Heart left ventricle (tissue), 16 donors: ENCODE results near the gene ATP2B2. TPM values are rescaled to one million over a fixed set of nuclear protein-coding genes. Genes with fewer than 3 reads are reported as not detected.
A peak's percentile ranks its signal among the peaks of the same experiment; 100 is the strongest.

Experiments used
- ATAC-seq, 4 donors: fragments of 200-7000 bp; cut with Tn5 transposase; one replicate each; pipeline ENCODE4 v1.9.1; 2020 to 2022; ENCODE audit warnings: moderate library complexity in 4 of 4, mild to moderate bottlenecking in 3 of 4, moderate number of reproducible peaks in 1 of 4
- DNase-seq, 5 donors: peaks; one replicate each; pipeline ENCODE4 v3.0.0-alpha.2; 2020
- H3K27ac ChIP-seq, 12 donors: fragments of 200-600 bp; sonication (generic) in 4 of 12; one replicate each; pipeline versions ENCODE4 v1.5.0 to v1.8.0; 2016 to 2022; ENCODE audit warnings: mild to moderate bottlenecking in 2 of 12
- H3K27me3 ChIP-seq, 9 donors: fragments of 200-600 bp; sonication (generic) in 2 of 9; one replicate each; pipeline versions ENCODE4 v1.5.1 to v1.8.0; 2016 to 2022; ENCODE audit warnings: mild to moderate bottlenecking in 3 of 9
- H3K36me3 ChIP-seq, 9 donors: fragments of 200-600 bp; sonication (generic) in 2 of 9; one replicate each; pipeline versions ENCODE4 v1.5.0 to v1.8.0; 2018 to 2022; ENCODE audit warnings: mild to moderate bottlenecking in 2 of 9
- H3K4me1 ChIP-seq, 12 donors: fragments of 200-600 bp; sonication (generic) in 4 of 12; one replicate each; pipeline versions ENCODE4 v1.5.0 to v1.8.0; 2016 to 2022; ENCODE audit warnings: mild to moderate bottlenecking in 3 of 12
- H3K4me3 ChIP-seq, 12 donors: fragments of 200-600 bp; sonication (generic) in 4 of 12; one replicate each; pipeline versions ENCODE4 v1.5.0 to v1.8.0; 2017 to 2022; ENCODE audit warnings: mild to moderate bottlenecking in 9 of 12, moderate library complexity in 4 of 12
- H3K9me3 ChIP-seq, 12 donors: fragments of 200-600 bp; sonication (generic) in 4 of 12; one replicate each; pipeline versions ENCODE4 v1.5.0 to v1.8.0; 2016 to 2022; ENCODE audit warnings: mild to moderate bottlenecking in 1 of 12
- POLR2A ChIP-seq, 2 donors: fragments of 450-650 bp; IDR thresholded peaks; one replicate each; pipeline ENCODE4 v1.6.1; 2017; ENCODE audit warnings: antibody characterized with exemption in 2 of 2, mild to moderate bottlenecking in 2 of 2, moderate library complexity in 2 of 2
- WGBS, 4 donors: extraction: QIAGEN DNeasy Blood & Tissue Kit in 2 of 4; methylation state at CpG; one replicate each; pipeline versions ENCODE4 v1.1.5 to v1.1.7; 2013 to 2018; 5-methylcytosine and 5-hydroxymethylcytosine counted together
- intact Hi-C, 10 donors: fragments of 100-400 bp; cut with DNase I; formaldehyde crosslinking; loops; one replicate each; pipeline versions ENCODE4 v1.11.1 to v1.14.2; 2022
- polyA plus RNA-seq, 2 donors: library from polyadenylated mRNA; stranded (reverse); fragments of 200-250 nt; gene quantifications; one replicate each; pipeline ENCODE4 v1.2.3, GENCODE V29; 2013
- total RNA-seq, 9 donors: library from RNA; depleted of rRNA in 2 of 9; stranded (reverse); fragments of >200 nt in 2 of 9; fragmentation: NEBNext Ultra II Directional in 3 of 9; extraction: Animal tissue kit (Norgen Biotek cat#: 25700) in 3 of 9; gene quantifications; one replicate each; pipeline versions ENCODE4 v1.1.0 to v1.2.4, GENCODE V29; 2016 to 2023
- TF ChIP-seq, protein P1 (sequence below), 12 donors: fragments of 200-600 bp; sonication (generic) in 4 of 12; IDR thresholded peaks; one replicate each; pipeline versions ENCODE4 v1.5.0 to v1.8.0; 2018 to 2022; ENCODE audit warnings: antibody characterized with exemption in 12 of 12, mild to moderate bottlenecking in 5 of 12
- donor health status: ischemic (EF 13 %, LVEDD 7.1; RV severe dilation, severe dysfunction).
- donor health status: healthy with polysubstance abuse.
- donor health status: DM: no; HTN: yes; CAD: no.
- donor health status: DM: no; HTN: no; CAD: no.
- donor health status: ischemic (EF 25% LVEDD 6.9; RV normal size, moderate dysfunction).
- donor health status: ischemic (EF 25% LVEDD 5.7; RV mildly dilated, moderate dysfunction).
- donor health status: healthy.
- donor health status: DM: yes; HTN: yes; CAD: no.
- donor health status: ischemic (EF 35%, LVEDD 5.7; RV mildly dilated, moderate dysfunction).
- donor health status: nonischemic (EF 11% LVEDD 7.7; RV severe dilation, severe dysfunction).
- donor health status: DM: yes; HTN: yes; CAD: no.
- donor health status: PGD.
- donor health status: ischemic (EF 29% LVEDD 5.4; RV normal size, mild dysfunction).
- donor health status: nonischemic (EF 23%, LVEDD 6.1; RV moderate dilation, normal function).

Gene ATP2B2
- total and polyA plus RNA-seq, 11 donors = 0.01 to 0.35 (median 0.12) TPM; not detected in 3

DNA sequence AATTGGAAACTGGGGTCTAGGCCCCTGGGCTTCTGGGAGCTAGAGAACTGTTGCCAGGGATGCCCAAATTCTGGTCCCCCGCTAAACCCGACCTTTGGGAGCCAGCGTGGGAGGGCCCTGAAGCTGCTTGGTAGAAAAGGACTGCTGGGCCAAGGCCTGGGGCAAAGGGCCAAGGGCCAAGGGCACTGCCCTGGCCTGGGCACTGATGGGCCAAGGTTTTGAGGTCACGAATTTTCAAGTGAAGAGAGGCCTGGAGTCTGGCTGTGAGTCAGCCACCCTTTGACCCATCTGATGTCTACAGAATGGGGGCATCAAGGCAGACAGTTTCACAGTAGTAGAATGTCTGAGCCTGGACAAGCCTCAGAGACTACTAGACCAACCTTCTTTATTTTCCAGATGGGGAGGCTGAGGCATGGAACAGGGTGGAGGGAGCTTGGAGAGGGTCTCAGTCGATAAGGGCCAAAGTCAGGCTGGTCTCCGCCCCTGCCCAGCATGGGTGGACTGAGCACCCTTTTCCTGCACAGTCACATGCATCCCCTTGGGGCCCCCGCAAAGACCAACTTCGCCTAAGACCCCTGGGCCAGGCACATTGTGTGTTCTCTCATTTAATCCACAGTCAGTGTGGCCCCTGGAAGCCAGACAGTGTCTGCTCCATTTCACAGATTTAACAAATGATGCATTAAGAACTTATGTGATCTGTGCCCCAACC lies 66.3 kb downstream of the ATP2B2 start:
- Histone ChIP-seq H3K4me3 (no peak overlapping the region), H3K36me3 (no peaks in the 10 kb centered on the region), H3K4me1 (peaks cover 0 to 14% (median 0%) of the 10 kb centered on the region in 12 donors), H3K27me3 (no peaks in the 10 kb centered on the region), H3K9me3 (no peaks in the 10 kb centered on the region), H3K27ac (peak overlapping the region in 1 of 12 donors; percentile 9)
- 87 to 93% (median 90%) methylated on average over 8 of the region's 8 CpGs for WGBS, 4 donors
- DNase-seq = no peak
- intact Hi-C loops = no loop called here
- ATAC-seq = no peak
- no peak for TF ChIP-seq POLR2A (IDR thresholded peaks at IDR 0.05)

DNA sequence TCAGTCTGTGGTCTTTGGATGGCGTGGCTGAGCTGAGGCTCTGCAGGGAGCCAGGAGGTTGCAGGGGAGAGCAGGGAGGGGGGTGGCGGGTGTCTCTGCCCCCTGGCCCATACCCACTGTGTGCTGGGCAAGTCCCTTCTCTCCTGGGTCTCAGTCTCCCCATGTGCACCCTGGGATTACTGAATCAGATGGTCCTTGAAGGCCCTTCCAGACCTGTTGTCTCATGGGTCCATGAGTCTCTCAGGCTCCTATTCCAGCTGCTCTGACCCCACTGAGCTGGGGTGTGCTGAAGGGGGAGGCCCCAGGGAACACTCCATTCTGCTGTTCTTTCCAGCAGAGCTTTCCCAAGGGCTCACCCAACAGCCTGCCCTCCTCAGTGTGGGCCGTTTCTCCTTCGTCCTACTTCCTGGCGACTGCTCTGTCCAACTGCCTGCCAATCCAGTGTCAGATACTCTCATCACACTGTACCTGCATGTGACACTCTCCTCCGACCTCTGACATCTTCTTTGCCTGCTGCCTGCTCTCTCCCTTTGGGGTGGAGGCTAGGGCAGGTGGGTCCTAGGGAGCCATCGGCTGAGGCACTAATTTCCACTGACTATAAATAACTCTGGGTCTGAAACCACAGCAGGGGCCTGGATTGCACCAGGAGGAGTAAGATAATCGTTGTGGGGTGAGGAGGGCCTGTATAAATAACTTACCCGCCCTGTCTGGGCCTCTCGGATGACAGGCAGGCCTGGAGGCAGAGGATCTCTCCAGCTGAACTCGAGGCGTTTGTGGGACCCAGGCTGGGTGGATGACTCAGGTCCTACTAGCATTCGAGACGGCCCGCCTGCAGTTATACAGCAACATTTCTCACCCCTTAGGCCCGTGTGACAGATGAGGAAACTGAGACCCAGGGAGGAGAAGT lies 67.1 kb downstream of the ATP2B2 start:
- intact Hi-C loops = no loop called here
- H3K4me3 ChIP-seq = no peak overlapping the region
- no peaks in the 10 kb centered on the region for H3K27me3 ChIP-seq
- TF ChIP-seq, protein P1, sequence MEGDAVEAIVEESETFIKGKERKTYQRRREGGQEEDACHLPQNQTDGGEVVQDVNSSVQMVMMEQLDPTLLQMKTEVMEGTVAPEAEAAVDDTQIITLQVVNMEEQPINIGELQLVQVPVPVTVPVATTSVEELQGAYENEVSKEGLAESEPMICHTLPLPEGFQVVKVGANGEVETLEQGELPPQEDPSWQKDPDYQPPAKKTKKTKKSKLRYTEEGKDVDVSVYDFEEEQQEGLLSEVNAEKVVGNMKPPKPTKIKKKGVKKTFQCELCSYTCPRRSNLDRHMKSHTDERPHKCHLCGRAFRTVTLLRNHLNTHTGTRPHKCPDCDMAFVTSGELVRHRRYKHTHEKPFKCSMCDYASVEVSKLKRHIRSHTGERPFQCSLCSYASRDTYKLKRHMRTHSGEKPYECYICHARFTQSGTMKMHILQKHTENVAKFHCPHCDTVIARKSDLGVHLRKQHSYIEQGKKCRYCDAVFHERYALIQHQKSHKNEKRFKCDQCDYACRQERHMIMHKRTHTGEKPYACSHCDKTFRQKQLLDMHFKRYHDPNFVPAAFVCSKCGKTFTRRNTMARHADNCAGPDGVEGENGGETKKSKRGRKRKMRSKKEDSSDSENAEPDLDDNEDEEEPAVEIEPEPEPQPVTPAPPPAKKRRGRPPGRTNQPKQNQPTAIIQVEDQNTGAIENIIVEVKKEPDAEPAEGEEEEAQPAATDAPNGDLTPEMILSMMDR (IDR thresholded peaks at IDR 0.05) = no peak
- TF ChIP-seq POLR2A (IDR thresholded peaks at IDR 0.05) = no peak
- peaks cover 0 to 14% (median 0%) of the 10 kb centered on the region in 12 donors for H3K4me1 ChIP-seq
- no peaks in the 10 kb centered on the region for H3K36me3 ChIP-seq
- peak in 2 of 5 donors; percentile 11 to 33 for DNase-seq
- WGBS, 4 donors = 42 to 55% (median 47%) methylated on average over 16 of the region's 16 CpGs
- peak; percentile 63 to 91 (median 82) for ATAC-seq
- peak overlapping the region in 2 of 12 donors; percentile 8 to 9 for H3K27ac ChIP-seq
- no peaks in the 10 kb centered on the region for H3K9me3 ChIP-seq

DNA sequence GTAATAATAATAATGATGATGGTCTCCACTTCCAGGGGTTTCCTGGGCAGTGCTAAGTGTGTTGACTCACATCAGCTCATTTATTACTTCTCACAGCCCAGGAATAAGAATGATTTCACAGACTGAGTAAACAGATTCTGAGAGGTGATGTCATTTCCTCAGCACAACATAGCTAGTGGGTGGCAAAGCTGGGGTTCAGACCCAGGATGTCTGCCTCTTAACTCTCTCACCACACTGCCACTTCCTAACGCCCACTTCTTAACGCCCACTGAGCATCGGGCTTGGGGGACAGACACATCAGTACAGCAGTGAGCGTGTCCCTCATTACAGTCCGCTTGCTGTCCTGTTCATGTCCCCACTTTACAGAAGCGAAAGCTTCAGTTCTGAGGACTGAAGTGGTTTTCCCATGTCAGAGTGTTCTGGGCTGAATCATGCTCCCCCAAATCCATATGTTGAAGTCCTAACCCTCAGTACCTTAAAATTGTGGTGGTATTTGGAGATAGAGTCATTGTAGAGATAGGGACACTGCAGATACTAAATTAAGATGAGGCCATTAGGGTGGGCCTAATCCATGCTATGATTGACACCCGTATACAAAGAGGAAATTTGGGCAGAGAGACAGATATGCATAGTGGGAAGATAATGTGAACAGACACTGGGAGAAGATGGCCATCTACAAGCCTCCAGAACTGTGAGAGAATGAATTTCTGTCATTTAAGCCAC lies 68.0 kb downstream of the ATP2B2 start:
- 66 to 72% (median 71%) methylated on average over 7 of the region's 7 CpGs for WGBS, 4 donors
- no peaks in the 10 kb centered on the region for H3K27me3 ChIP-seq
- TF ChIP-seq POLR2A (IDR thresholded peaks at IDR 0.05) = no peak
- TF ChIP-seq, protein P1 (IDR thresholded peaks at IDR 0.05) = no peak
- ATAC-seq = no peak
- no peak for DNase-seq
- no peaks in the 10 kb centered on the region for H3K9me3 ChIP-seq
- H3K36me3 ChIP-seq = no peaks in the 10 kb centered on the region
- H3K27ac ChIP-seq = no peak overlapping the region
- H3K4me1 ChIP-seq = peaks cover 0 to 14% (median 0%) of the 10 kb centered on the region in 12 donors
- intact Hi-C loops = no loop called here
- no peak overlapping the region for H3K4me3 ChIP-seq

DNA sequence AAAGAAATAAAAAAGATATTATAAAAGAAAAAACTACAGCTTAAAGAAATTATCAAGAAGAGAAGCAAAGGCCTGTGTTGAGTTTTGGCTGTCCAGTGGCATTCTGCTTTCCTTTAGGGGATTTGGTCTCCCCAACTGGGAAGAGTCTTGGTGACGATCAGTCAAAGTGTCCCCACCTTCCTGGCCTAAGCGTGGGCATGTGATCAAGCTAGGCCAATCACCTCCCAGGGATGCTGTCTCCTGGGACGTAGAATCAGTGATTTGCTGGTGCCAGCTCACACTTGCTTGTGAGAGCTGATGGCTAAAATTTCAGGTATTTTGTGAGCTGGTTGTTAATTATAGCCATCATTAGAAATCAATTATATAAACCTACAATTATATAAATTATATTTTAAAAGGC lies 69.5 kb downstream of the ATP2B2 start:
- Histone ChIP-seq H3K4me1 (peaks cover 0 to 14% (median 0%) of the 10 kb centered on the region in 12 donors), H3K36me3 (no peaks in the 10 kb centered on the region), H3K27me3 (no peaks in the 10 kb centered on the region), H3K9me3 (no peaks in the 10 kb centered on the region), H3K4me3 (no peak overlapping the region), H3K27ac (no peak overlapping the region)
- intact Hi-C loops = no loop called here
- TF ChIP-seq, protein P1 (IDR thresholded peaks at IDR 0.05) = no peak
- TF ChIP-seq POLR2A (IDR thresholded peaks at IDR 0.05) = no peak
- DNase-seq = no peak
- ATAC-seq = no peak
- WGBS, 4 donors = 83 to 91% (median 89%) methylated on average over 3 of the region's 3 CpGs
